ENCODE data around the gene B3GNT8.
"Not testable (repeated sequence)": the region's sequence is repeated elsewhere in the genome, so short reads cannot be mapped to it uniquely, and the experiment has no call there.

DNA sequence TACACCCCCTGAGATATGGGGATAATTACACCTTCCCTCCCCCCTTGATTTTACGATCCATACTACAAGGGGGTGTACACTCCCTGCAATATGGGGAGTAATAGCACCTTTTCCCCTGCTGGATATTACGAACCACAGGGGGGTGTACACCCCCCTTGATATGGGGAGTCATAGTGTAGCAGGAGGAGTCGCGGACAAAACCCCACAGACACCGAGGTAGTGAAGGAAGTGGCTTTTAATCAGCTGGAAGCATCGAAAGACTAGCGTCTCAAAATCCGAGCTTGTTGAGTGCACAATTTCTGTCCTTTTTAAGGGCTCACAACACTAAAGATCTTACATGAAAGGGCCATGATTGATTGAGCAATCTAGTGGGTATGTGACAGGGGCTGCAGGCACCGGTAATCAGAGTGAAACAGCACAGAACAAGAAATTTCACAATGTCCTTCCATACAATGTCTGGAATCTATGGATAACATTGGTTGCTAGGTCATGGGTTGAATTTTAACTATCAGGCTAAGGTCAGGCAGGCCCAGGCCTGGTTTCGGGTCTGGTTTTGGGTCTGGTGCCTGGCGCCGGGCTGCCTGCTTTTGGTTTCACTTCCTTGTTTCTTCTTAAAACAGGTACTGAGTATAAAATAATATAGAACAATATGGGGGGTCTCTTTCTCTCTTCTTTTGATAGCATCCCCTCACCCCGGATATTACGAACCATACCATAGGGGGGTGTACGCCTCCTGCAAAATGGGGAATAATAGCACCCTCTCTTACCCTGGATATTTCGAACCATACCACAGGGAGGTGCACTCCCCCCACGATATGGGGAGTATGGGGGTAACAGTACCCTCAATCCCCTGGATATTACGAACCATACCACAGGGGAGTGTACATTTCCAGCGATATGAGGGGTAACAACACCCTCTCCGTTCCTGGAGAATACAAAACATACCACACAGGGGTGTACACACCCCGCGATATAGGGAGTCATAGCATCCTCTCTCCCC is 36.4 kb upstream of the B3GNT8 start:
- TF ChIP-seq, protein P1, sequence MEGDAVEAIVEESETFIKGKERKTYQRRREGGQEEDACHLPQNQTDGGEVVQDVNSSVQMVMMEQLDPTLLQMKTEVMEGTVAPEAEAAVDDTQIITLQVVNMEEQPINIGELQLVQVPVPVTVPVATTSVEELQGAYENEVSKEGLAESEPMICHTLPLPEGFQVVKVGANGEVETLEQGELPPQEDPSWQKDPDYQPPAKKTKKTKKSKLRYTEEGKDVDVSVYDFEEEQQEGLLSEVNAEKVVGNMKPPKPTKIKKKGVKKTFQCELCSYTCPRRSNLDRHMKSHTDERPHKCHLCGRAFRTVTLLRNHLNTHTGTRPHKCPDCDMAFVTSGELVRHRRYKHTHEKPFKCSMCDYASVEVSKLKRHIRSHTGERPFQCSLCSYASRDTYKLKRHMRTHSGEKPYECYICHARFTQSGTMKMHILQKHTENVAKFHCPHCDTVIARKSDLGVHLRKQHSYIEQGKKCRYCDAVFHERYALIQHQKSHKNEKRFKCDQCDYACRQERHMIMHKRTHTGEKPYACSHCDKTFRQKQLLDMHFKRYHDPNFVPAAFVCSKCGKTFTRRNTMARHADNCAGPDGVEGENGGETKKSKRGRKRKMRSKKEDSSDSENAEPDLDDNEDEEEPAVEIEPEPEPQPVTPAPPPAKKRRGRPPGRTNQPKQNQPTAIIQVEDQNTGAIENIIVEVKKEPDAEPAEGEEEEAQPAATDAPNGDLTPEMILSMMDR (IDR thresholded peaks at IDR 0.05) = not testable (repeated sequence)
- TF ChIP-seq POLR2A (IDR thresholded peaks at IDR 0.05) = not testable (repeated sequence)

All from breast epithelium (tissue), 3 donors.